Measurements from ENCODE around the gene SCMH1.
A peak's percentile ranks its signal among the peaks of the same experiment; 100 is the strongest.

SCMH1 gene

GRCh38 chr1:41044187-41044586 lies 197.9 kb downstream of the SCMH1 start:
- no peak for DNase-seq (ENCODE audit: low read depth)
- TF ChIP-seq CTCF (conservative IDR thresholded peaks at IDR 0.05; ENCODE audit: low read depth, low read length): no peak
- H3K4me3 ChIP-seq (ENCODE audit: low read depth, low read length): no peak overlapping the region

GRCh38 chr1:41041614-41042270 lies 200.4 kb downstream of the SCMH1 start:
- DNase-seq (ENCODE audit: low read depth): peak; percentile 74
- no peak overlapping the region for H3K4me3 ChIP-seq (ENCODE audit: low read depth, low read length)
- no peak for TF ChIP-seq CTCF (conservative IDR thresholded peaks at IDR 0.05; ENCODE audit: low read depth, low read length)

- TF ChIP-seq CTCF (conservative IDR thresholded peaks at IDR 0.05; ENCODE audit: low read depth, low read length): peak; percentile 45
- no peak overlapping the region for H3K4me3 ChIP-seq (ENCODE audit: low read depth, low read length)
- DNase-seq (ENCODE audit: low read depth): no peak
These were observed 204.0 kb downstream of the SCMH1 start for GRCh38 chr1:41038110-41038509.

GRCh38 chr1:41037116-41037903 lies 204.8 kb downstream of the SCMH1 start:
- no peak for TF ChIP-seq CTCF (conservative IDR thresholded peaks at IDR 0.05; ENCODE audit: low read depth, low read length)

GRCh38 chr1:41033272-41033671 lies 208.8 kb downstream of the SCMH1 start:
- TF ChIP-seq CTCF (conservative IDR thresholded peaks at IDR 0.05; ENCODE audit: low read depth, low read length): no peak

More at GRCh38 chr1:41037116-41037903, 204.8 kb downstream of the SCMH1 start:
- no peak overlapping the region for H3K4me3 ChIP-seq (ENCODE audit: low read depth, low read length)
- DNase-seq (ENCODE audit: low read depth): no peak

GRCh38 chr1:41032147-41032546 lies 210.0 kb downstream of the SCMH1 start:
- no peak for TF ChIP-seq CTCF (conservative IDR thresholded peaks at IDR 0.05; ENCODE audit: low read depth, low read length)
- DNase-seq (ENCODE audit: low read depth): no peak
- H3K4me3 ChIP-seq (ENCODE audit: low read depth, low read length): no peak overlapping the region

More at GRCh38 chr1:41033272-41033671, 208.8 kb downstream of the SCMH1 start:
- H3K4me3 ChIP-seq (ENCODE audit: low read depth, low read length): no peak overlapping the region
- no peak for DNase-seq (ENCODE audit: low read depth)
